Globus pallidus (tissue), 1 donor: Measurements from ENCODE around the gene OR6C76.

ENCODE experiments used
- DNase-seq: peaks from one replicate; pipeline ENCODE4 v3.0.0-alpha.2; 2015; ENCODE audit warnings: low spot score

Gene OR6C76

GRCh38 chr12:55469291-55469690 is 43.2 kb downstream of the OR6C76 start:
- DNase-seq = no peak

DNA sequence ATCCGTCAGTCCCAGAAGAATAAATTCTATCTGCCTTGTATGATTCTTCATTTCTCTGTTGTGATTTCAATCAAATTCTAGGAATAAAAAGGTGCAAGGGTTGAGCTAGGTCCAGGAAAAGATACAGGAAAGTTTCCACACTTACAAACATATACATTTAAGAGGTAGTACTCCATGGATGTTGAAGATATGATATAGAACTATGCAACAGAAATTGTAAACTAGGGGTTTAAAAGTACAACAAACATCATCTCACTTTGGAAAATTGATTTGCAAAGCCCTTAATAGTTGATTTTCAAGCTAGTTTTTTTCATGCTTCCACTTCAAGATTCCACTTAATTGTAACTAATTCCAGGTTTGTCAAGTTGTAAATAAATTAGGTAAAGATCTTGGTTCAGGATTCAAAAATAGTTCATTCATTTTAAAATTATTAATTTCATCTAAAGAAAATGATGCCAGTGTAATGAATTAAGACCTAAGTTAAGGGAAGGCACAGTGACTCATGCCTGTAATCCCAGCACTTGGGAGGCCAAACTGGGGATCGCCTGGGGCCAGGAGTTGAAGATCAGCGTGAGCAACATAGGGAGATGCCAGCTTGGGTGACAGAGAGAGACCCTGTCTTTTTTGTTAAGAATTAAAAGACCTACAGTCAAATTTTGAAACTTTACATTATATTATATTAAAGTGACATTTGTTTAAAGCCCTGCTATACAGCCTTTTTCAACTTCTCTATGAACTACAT is 44.2 kb downstream of the OR6C76 start, which contains the start of gene OR6C70:
Gene OR6C70 (minus strand): TSS at position 51 of the 742 bp plus-strand sequence. CDS start 0 bp downstream, at position 51.
- DNase-seq = no peak

- DNase-seq = no peak
These were observed 46.2 kb downstream of the OR6C76 start for GRCh38 chr12:55472264-55472663.
